ENCODE data around the gene ADAM22.

Gene ADAM22

GRCh38 chr7:88167721-88168120, 233.7 kb downstream of the ADAM22 start:
- DNase-seq (ENCODE audit: low spot score), result no peak

- DNase-seq (ENCODE audit: low spot score), result peak; percentile 59
These were observed 235.8 kb downstream of the ADAM22 start for GRCh38 chr7:88169717-88170320.

DNA sequence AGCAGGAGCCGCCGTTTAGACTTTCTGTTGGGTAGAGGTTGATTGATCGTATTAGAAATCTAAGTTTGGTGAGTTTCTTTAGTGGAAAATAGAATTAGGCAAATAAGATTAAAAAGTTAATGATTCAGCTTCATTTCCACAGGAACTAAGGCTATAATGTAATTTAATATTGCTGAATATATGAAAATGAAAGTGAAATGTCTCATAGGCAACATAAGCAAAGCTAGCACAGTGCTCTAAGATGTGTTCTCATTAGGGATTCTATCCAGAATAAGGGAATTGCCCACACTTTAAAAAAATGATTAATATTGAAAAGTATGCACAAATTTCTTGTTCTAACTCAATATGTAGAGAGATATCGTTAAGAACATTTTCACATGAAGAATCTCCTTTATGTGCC, 238.8 kb downstream of the ADAM22 start:
- no peak for DNase-seq (ENCODE audit: low spot score)

DNA sequence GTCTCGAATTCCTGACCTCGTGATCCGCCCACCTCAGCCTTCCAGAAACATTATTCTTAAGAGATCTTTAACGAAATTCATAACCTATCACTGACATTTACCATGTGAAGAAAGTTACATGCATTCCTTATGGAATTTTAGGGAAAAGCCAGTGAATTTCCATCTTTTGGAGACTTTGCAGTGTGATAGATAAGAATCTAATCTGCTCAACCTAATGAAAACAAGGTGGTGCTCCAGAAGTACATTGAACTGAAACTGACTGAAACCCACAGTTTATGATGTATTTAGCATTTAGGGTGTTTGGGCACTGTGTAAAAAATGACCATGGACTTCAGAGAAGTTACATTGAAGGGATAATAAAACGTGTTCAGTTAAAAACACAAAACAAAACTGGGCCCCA, 242.1 kb downstream of the ADAM22 start:
- DNase-seq (ENCODE audit: low spot score), result no peak

- DNase-seq (ENCODE audit: low spot score), result no peak
These were observed 249.0 kb downstream of the ADAM22 start for GRCh38 chr7:88183051-88183450.

DNA sequence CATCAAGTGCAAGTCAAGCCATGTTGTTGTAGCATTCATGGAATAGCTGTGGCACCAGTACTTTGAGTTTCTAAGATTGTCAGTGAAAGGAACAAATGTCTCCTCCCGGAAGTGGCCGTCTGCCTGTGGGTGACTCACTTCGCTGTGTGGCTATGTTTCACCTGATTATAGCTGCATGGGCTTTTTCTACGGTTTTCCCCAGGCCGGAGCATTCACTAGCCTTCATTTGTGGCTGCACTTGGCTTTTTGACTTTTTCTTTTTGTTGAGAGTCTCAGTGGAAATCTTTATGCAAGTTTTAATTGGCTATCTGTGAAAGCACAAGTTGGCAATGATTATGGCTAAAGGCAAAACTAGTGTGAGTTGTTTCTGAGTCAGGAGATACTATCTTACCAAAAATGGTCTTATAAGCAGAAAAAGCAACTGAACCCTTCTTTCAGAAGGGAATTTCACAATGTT, 250.8 kb downstream of the ADAM22 start:
- DNase-seq (ENCODE audit: low spot score), result no peak

DNA sequence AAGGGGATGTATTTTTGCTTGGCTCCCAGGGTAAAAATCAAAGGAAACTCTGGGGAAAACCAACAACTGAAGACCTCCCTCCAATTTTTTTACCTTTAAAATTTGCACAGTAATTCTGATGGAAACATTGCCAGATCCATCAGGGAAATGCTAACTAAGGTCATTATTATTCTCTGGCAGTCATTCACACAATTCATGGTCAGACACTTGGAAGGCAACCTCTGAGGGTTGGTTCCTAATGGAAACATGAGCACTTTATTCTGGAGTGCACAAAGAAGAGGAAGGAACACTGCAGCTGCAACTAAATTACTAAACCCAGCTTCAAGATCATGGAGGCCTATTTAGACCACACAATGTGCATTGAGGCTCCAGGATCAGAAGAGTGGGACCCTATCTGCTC, 251.6 kb downstream of the ADAM22 start:
- DNase-seq (ENCODE audit: low spot score), result no peak

GRCh38 chr7:88191911-88192310, 257.9 kb downstream of the ADAM22 start:
- no peak for DNase-seq (ENCODE audit: low spot score)

DNA sequence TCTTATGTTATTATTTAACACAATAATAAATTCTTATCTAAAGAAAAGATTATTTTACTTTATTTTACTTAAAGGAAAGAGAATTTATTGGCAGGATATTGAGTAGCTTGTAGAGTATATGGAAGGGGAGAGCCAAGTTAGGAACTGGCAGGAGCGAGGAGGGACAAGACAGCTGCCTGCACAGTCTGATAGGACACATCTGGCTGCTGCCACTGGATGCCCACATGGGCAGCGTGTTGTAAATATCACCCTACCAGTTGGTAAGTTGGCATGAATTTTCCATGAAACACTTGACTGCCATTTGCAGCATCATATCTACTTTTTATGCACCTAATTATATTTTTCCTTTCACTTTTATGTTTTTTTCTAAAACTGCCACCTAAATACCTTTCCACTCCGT, 266.2 kb downstream of the ADAM22 start:
- DNase-seq (ENCODE audit: low spot score), result no peak

DNA sequence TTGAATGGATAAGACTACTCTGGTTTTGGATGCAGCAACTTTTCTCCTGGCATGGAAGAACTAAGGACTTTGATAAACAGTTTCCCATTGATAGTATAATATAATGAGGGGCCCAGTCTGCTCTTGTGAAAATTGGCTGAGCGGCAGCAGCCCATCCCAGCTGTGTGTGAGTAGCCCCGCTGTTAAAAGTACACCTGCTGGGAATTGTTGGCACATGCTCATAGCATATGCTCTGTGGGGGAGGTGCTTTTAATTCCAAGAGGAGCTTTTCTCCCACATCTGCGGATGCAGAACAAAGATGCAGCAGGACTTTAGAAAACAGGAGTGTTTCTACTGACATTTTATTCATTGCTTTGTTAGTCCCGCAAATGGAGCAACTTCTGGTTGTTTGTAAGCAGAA, 266.7 kb downstream of the ADAM22 start:
- DNase-seq (ENCODE audit: low spot score), result no peak

DNA sequence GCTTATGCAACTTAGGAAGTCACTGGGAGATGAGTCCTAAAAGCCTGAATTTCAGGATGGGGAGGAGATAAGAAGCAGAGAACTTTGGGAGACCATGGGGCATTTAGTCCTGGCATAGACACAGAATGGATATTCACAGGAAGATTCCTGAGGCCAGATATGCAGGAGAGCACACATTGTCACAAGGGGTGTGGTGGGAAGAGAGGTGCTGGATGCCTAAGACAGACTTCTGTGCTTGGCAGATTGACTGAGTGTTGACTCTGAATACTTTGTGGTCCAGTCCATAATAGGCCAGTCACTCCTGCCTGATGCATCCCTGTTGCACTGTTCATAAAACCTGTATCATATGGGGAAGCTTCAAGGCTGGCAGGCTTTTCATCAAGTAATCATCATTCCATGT, 267.3 kb downstream of the ADAM22 start:
- DNase-seq (ENCODE audit: low spot score), result no peak

DNA sequence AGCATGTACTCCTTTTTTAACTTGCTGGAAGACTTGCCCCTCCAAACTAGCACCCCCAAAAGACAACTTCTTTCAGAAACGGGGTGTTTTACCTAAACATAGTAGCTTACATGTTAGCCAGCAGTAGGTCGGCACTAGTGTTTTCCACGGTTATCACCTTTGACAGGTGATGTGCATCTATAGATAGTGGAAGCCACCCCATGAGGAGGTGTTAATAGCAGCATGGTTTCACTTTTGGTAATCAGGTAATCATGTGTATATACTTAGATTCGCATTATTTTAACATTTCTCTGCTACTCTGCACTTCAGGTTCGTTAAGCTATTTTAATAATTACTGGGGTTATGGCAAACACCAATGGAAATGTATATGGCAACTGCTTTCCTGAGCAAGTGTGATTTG, 268.2 kb downstream of the ADAM22 start:
- no peak for DNase-seq (ENCODE audit: low spot score)

- DNase-seq (ENCODE audit: low spot score), result no peak
These were observed 268.7 kb downstream of the ADAM22 start for GRCh38 chr7:88202799-88203198.

- no peak for DNase-seq (ENCODE audit: low spot score)
These were observed 269.4 kb downstream of the ADAM22 start for GRCh38 chr7:88203401-88203800.

- no peak for DNase-seq (ENCODE audit: low spot score)
These were observed 270.6 kb downstream of the ADAM22 start for GRCh38 chr7:88204525-88205110.

DNA sequence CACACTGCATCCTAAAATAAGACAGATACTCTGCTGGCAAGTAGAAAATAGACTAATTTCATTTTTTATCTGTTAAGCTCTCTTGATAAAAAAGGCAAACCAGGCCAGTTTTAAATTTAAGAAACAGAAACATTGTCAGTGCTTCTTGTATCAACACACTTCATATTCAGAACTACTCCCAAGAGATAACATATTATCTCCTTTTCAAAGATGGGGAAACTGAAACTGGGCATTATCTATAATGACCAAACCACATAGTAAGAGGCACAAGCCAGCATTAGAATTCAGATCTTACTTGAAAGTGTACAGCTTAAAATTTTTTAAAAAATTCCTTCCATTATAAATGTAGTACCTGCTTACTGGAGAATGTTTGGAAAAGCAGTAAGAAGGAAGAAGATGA, 271.1 kb downstream of the ADAM22 start:
- no peak for DNase-seq (ENCODE audit: low spot score)

GRCh38 chr7:88206254-88206653, 272.2 kb downstream of the ADAM22 start:
- no peak for DNase-seq (ENCODE audit: low spot score)

GRCh38 chr7:88208521-88208920, 274.5 kb downstream of the ADAM22 start:
- DNase-seq (ENCODE audit: low spot score), result no peak

GRCh38 chr7:88212918-88213317, 278.9 kb downstream of the ADAM22 start:
- DNase-seq (ENCODE audit: low spot score), result no peak

- DNase-seq (ENCODE audit: low spot score), result no peak
These were observed 280.4 kb downstream of the ADAM22 start for GRCh38 chr7:88214456-88214855.

- DNase-seq (ENCODE audit: low spot score), result no peak
These were observed 281.2 kb downstream of the ADAM22 start for GRCh38 chr7:88215295-88215694.

- no peak for DNase-seq (ENCODE audit: low spot score)
These were observed 282.2 kb downstream of the ADAM22 start for GRCh38 chr7:88216276-88216675.

- peak; percentile 69 for DNase-seq (ENCODE audit: low spot score)
These were observed 283.8 kb downstream of the ADAM22 start for GRCh38 chr7:88217675-88218428.

DNA sequence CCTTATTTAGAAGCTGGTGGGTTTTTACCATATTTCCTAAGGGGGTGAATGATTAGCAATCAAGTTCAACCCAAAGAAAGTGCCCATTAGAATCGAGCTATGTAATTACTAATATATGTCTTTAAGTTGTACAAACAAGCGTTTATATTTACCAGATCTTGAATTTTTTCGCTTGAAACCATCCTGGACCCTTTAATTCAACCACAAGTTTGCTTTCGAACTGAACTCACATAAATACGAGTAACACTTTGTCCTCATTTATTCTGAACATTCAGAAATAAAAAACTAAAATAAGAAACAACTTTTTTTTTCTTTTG, 284.3 kb downstream of the ADAM22 start:
- DNase-seq (ENCODE audit: low spot score), result no peak

Data from NAMALWA (cell line).